CD4-positive, CD25-positive, alpha-beta regulatory T cell (primary cell): ENCODE data around the gene MED9. TPM values are rescaled to one million over a fixed set of nuclear protein-coding genes. Genes with fewer than 3 reads are reported as not detected.

ENCODE experiments used
- ATAC-seq, 2 donors: fragments of 150-1000 bp; cut with Tn5 transposase; one replicate each; pipeline ENCODE4 v1.10.0; 2021; ENCODE audit warnings: low read depth in 2 of 2, moderate number of reproducible peaks in 2 of 2, moderate library complexity in 1 of 2
- DNase-seq, 3 donors: peaks; one replicate each; pipeline versions ENCODE4 v3.0.0 to v3.0.0-alpha.2; 2012 to 2022; ENCODE audit warnings: mixed read lengths in 1 of 3
- H3K27ac ChIP-seq: one replicate; pipeline ENCODE4 v1.7.0; 2013; ENCODE audit warnings: mild to moderate bottlenecking, low read length; ENCODE audit not compliant: insufficient read depth, poor library complexity, severe bottlenecking
- H3K27me3 ChIP-seq: one replicate; pipeline ENCODE4 v1.7.0; 2013; ENCODE audit warnings: low read length; ENCODE audit not compliant: control insufficient read depth, insufficient read depth
- H3K36me3 ChIP-seq: one replicate; pipeline ENCODE4 v1.7.0; 2013; ENCODE audit warnings: mild to moderate bottlenecking, low read length, moderate library complexity; ENCODE audit not compliant: control insufficient read depth, insufficient read depth
- H3K4me1 ChIP-seq: 2 replicates; pipeline ENCODE4 v1.7.0; 2013; ENCODE audit warnings: mild to moderate bottlenecking, low read length; ENCODE audit not compliant: insufficient read depth, control insufficient read depth, poor library complexity, severe bottlenecking
- H3K4me3 ChIP-seq: one replicate; pipeline ENCODE4 v1.7.0; 2013; ENCODE audit warnings: low read depth, mild to moderate bottlenecking, low read length, moderate library complexity
- H3K9me3 ChIP-seq, 2 experiments: 1 replicate in 1 of 2; 2 replicates in 1 of 2; pipeline ENCODE4 v1.7.0; 2013; ENCODE audit warnings: low read length in 2 of 2, mild to moderate bottlenecking in 1 of 2, moderate library complexity in 1 of 2; ENCODE audit not compliant: control insufficient read depth in 2 of 2
- H3K27ac Mint-ChIP-seq, 3 donors: one replicate each; pipeline ENCODE4 v1.8.0; 2020 to 2022; ENCODE audit warnings: mild to moderate bottlenecking in 3 of 3, mixed read lengths in 3 of 3, moderate library complexity in 2 of 3
- H3K27me3 Mint-ChIP-seq: one replicate; pipeline ENCODE4 v1.8.0; 2022; ENCODE audit warnings: mild to moderate bottlenecking, mixed read lengths
- H3K36me3 Mint-ChIP-seq: one replicate; pipeline ENCODE4 v1.8.0; 2020; ENCODE audit warnings: mixed read lengths
- H3K4me1 Mint-ChIP-seq, 4 donors: one replicate each; pipeline ENCODE4 v1.8.0; 2020 to 2022; ENCODE audit warnings: mixed read lengths in 4 of 4, mild to moderate bottlenecking in 1 of 4
- H3K4me3 Mint-ChIP-seq, 4 donors: one replicate each; pipeline ENCODE4 v1.8.0; 2020 to 2022; ENCODE audit warnings: mild to moderate bottlenecking in 4 of 4, mixed read lengths in 4 of 4, moderate library complexity in 3 of 4
- H3K9me3 Mint-ChIP-seq, 7 donors: one replicate each; pipeline ENCODE4 v1.8.0; 2020 to 2022; ENCODE audit warnings: mixed read lengths in 7 of 7, mild to moderate bottlenecking in 3 of 7, moderate library complexity in 2 of 7
- polyA plus RNA-seq, 4 donors: library from polyadenylated mRNA; unstranded; fragments of 300-500 nt; fragmentation: Illumina TruSeq; gene quantifications; one replicate each; pipeline ENCODE4 v1.2.3, GENCODE V29; 2021
- total RNA-seq: library from RNA; stranded (reverse); gene quantifications from one replicate; pipeline ENCODE4 v1.2.3, GENCODE V29; 2022

MED9 gene
- total and polyA plus RNA-seq, 5 donors from 2014 or later: 13.7 to 21.6 (median 16.1) TPM

DNA sequence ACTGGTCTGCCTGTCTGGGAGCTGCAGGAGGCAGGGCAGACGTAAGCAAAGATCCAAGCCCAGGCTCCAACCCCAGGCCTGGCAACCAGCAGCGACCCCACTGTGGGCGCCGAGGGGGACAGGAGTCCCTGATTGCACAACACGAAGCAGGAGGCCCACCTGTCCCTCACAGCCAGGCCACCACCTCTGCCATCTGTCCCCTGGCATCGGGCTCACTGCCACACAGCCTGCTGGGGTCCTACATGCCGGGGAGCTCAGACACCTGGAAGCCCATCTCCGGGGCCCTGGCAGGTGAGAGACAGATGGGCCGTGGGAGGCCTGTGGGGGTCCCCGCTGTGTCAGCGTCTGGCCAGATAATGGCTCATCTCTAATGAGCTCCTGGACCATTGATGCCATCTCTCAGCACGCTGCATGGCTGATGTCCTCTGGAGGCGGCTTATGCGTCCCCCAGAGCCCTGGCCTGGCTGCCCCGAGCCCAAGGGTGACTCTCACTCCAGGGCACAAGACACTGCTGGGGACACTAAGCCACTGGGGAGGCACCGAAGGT, 30.7 kb downstream of the MED9 start:
- no peaks in the 10 kb centered on the region for H3K9me3 Mint-ChIP-seq
- DNase-seq: no peak

DNA sequence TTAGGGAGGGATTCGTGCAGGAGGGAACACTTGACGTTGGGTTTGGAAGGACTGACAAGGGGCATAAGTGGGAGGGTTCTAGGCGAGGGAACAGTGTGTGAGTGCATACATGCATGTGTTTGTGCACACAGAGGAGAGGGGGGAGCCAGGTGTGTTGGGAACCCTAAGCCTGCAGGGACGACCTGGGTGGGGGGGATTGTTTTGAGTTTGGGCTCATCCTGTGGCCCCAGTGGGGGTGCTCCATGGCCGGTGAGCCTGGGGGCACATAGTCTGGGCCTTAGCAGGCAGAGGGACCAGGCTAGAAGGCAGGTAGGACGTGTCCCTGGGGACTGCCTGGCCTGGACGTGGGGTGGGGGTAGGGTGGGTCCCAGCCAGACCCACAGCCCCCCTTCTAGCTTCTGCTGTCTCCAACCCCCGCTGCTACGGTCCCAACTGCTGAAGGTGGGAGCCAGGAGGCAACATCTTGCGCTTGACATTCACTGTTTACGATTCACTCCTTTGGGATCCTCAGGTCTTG, 31.3 kb downstream of the MED9 start:
- Histone ChIP-seq H3K9me3 (no peaks in the 10 kb centered on the region), H3K4me3 (no peak overlapping the region), H3K4me1 (no peaks in the 10 kb centered on the region), H3K36me3 (no peaks in the 10 kb centered on the region), H3K27ac (no peak overlapping the region), H3K27me3 (no peaks in the 10 kb centered on the region)
- Mint-ChIP-seq H3K27me3 (no peaks in the 10 kb centered on the region), H3K36me3 (no peaks in the 10 kb centered on the region), H3K27ac (no peak overlapping the region), H3K4me3 (no peak overlapping the region), H3K4me1 (peaks cover 0 to 6% (median 0%) of the 10 kb centered on the region in 4 donors), H3K9me3 (no peaks in the 10 kb centered on the region)
- ATAC-seq: no peak
- DNase-seq: no peak

More for the DNA sequence above, 30.7 kb downstream of the MED9 start:
- no peak for ATAC-seq
- Mint-ChIP-seq H3K4me3 (peak overlapping the region in 1 of 4 donors; percentile 21), H3K4me1 (peaks cover 0 to 6% (median 0%) of the 10 kb centered on the region in 4 donors), H3K27ac (no peak overlapping the region), H3K36me3 (no peaks in the 10 kb centered on the region), H3K27me3 (no peaks in the 10 kb centered on the region)
- Histone ChIP-seq H3K27ac (no peak overlapping the region), H3K9me3 (no peaks in the 10 kb centered on the region), H3K4me1 (no peaks in the 10 kb centered on the region), H3K36me3 (no peaks in the 10 kb centered on the region), H3K4me3 (no peak overlapping the region), H3K27me3 (no peaks in the 10 kb centered on the region)

DNA sequence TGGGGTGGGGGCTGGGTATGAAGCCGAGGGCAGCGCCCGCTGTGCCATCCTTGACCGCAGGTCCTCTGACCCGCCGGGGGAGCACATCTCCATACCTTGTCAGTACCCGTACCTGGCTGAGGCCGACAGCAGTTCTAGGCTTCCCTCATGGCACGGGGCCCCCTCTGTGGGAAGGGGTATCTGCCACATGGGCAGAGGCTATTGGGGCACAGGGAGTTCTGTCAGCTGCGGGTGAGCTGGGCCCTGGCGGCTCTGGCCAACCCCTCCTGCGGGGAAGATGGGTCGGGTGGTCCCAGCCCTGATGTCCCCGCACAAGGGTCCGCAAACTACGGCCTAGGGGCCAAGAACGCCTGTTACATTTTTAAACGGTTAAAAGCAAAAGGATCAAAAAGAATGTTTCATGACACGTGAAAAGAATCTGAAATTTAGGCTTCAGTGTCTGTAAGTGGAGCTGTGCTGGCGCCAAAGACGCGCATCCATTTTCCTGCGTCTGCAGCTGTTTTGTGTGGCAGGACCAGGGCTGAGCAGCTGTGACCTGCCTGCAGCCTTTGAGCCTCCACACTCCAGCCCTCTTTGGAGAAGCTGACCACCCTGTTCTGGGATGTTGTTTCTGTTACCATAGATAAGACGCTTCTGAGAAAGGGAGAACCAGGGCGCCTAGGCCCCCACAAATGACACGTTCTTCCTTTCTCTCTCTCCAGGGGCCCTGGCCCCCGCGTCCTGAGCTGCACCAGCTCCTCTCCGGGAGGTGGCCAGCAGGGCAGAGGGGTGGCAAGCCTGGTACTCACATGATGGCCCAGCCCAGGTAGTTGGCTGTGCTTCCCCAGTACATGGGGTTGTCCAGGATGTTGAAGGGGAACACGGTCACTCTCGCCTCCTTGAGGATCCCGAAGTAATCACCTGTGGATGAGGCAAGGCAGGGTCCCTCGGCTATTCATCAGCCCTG, 32.1 kb downstream of the MED9 start:
- H3K27ac Mint-ChIP-seq: no peak overlapping the region
- peaks cover 0 to 6% (median 0%) of the 10 kb centered on the region in 4 donors for H3K4me1 Mint-ChIP-seq
- no peaks in the 10 kb centered on the region for H3K27me3 Mint-ChIP-seq
- H3K36me3 ChIP-seq: no peaks in the 10 kb centered on the region
- no peak overlapping the region for H3K27ac ChIP-seq
- H3K4me3 ChIP-seq: no peak overlapping the region
- no peaks in the 10 kb centered on the region for H3K9me3 Mint-ChIP-seq
- no peak overlapping the region for H3K4me3 Mint-ChIP-seq
- no peaks in the 10 kb centered on the region for H3K9me3 ChIP-seq
- no peaks in the 10 kb centered on the region for H3K4me1 ChIP-seq
- no peaks in the 10 kb centered on the region for H3K36me3 Mint-ChIP-seq
- no peaks in the 10 kb centered on the region for H3K27me3 ChIP-seq
- ATAC-seq (no peak), DNase-seq (no peak)

DNA sequence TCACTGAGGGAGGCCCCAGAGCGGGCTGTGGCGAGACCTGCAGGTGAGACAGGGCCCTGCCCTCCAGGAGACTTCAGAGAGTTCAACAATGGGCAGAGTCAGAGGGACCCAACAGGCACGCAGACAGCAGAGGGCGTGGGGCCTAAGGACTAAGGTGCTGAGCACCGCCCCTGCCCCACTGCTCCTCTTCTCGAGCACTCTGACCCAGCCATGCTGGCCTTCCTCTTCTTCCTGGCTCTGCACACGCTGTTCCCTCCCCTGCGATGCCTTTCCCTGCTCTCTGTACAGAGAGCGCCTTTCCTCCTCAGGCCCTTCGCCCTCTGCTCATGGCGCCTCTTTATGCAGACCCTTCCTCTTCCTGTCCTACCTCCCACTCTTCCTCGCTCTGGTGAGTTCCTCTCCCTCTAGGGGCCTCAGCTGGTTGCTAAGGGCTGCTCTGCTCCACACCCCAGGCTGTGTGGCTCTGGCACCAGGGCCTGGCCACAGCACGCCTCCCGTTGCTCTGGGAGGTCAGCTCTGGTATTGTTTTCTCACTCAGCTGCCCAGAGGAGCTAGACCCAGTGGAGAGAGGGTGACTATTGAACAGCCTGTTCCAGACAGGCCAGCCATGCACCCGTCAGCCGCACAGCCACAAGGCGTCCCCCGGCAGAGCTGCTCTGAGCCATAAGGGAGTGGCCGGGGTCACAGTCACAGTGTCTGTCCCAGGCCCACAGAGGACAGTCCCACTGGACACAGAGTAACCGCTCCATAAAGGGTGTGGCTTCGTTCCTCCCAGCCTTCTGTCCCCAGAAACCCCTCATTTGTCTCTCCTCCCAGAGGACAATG, 33.0 kb downstream of the MED9 start:
- Mint-ChIP-seq H3K4me3 (no peak overlapping the region), H3K36me3 (no peaks in the 10 kb centered on the region), H3K9me3 (no peaks in the 10 kb centered on the region), H3K27me3 (no peaks in the 10 kb centered on the region), H3K27ac (no peak overlapping the region), H3K4me1 (peaks cover 0 to 6% (median 0%) of the 10 kb centered on the region in 4 donors)
- DNase-seq: no peak
- ATAC-seq: peak in 1 of 2 donors; percentile 15
- no peaks in the 10 kb centered on the region for H3K36me3 ChIP-seq
- no peak overlapping the region for H3K27ac ChIP-seq
- no peaks in the 10 kb centered on the region for H3K9me3 ChIP-seq
- no peaks in the 10 kb centered on the region for H3K27me3 ChIP-seq
- H3K4me1 ChIP-seq: no peaks in the 10 kb centered on the region
- no peak overlapping the region for H3K4me3 ChIP-seq

DNA sequence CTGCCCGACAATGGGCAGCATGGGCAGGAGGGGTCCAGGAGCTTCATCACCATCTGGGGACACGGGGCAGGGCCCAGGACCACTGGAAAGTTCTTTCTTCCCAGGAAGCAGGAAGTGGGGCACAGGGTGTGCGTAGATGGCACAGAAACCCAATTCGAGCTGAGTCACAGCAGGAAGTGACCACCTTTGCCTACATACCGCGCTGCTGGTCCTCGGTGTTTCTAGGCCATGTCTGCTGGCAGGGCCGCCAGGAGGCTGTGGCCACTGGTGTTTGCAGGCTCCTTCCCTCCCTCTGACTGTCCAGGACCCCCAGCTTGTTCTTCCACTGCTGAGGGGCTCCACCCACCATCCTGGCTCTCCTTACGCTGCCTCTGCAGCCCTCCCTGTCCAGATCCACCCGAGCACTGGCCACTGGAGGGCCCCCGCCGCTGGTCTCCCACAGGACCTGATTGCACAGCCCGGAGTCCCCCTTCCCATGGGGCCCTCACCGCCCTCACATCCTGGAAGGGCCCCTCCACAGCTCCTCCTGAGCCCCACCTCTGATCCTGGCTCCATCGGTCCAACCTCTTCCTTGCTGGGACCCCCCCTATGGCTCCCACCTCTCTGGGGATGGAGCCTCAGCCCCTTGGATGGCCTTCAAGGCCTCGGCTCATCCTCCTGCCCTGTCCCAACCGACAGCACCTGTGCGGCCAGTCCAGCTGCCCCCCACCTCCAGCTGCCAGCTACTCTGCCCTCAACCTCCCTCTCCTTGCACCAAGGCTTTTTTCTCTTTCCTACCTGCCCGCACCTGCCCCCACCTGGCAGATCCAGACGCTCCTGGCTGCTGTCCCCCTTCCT, 33.9 kb downstream of the MED9 start:
- Histone ChIP-seq H3K27ac (no peak overlapping the region), H3K36me3 (no peaks in the 10 kb centered on the region), H3K4me3 (no peak overlapping the region), H3K9me3 (no peaks in the 10 kb centered on the region), H3K27me3 (no peaks in the 10 kb centered on the region), H3K4me1 (no peaks in the 10 kb centered on the region)
- ATAC-seq (no peak), DNase-seq (no peak)
- Mint-ChIP-seq H3K9me3 (no peaks in the 10 kb centered on the region), H3K27me3 (no peaks in the 10 kb centered on the region), H3K4me1 (peaks cover 0 to 6% (median 0%) of the 10 kb centered on the region in 4 donors), H3K27ac (no peak overlapping the region), H3K4me3 (no peak overlapping the region), H3K36me3 (no peaks in the 10 kb centered on the region)

DNA sequence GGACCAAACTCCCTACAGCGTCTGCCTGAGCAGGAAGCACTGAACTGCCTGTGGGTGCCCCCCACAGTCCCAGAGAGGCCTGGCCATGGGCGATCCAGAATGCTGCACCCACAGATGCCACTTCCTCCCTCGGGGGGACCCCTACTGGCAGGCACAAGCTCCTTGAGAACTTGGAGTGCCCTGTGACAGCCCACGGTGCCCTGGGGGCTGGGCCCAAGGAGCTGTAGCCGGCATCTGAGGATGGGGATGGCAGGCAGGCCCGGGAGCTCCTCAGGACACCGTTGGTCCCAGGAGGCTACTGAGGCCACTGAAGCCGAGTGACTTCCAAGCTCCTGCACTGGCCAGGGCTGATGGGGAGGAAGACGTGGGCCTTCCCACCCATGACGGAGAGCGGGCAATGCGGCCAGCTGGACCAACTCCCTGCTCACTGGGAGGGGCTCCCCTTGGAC, 34.5 kb downstream of the MED9 start:
- no peaks in the 10 kb centered on the region for H3K9me3 ChIP-seq
- H3K4me3 ChIP-seq: no peak overlapping the region
- Mint-ChIP-seq H3K9me3 (no peaks in the 10 kb centered on the region), H3K36me3 (no peaks in the 10 kb centered on the region), H3K4me1 (peaks cover 0 to 6% (median 0%) of the 10 kb centered on the region in 4 donors), H3K4me3 (no peak overlapping the region), H3K27ac (no peak overlapping the region), H3K27me3 (no peaks in the 10 kb centered on the region)
- no peak for DNase-seq
- H3K27ac ChIP-seq: no peak overlapping the region
- no peaks in the 10 kb centered on the region for H3K36me3 ChIP-seq
- H3K27me3 ChIP-seq: no peaks in the 10 kb centered on the region
- no peak for ATAC-seq
- no peaks in the 10 kb centered on the region for H3K4me1 ChIP-seq
